ENCODE data around the gene PPFIA1. TPM values are rescaled to one million over a fixed set of nuclear protein-coding genes. Genes with fewer than 3 reads are reported as not detected.

Gene PPFIA1
- total RNA-seq, 6 experiments from 2014 or later, result 21.1 to 27.0 (median 22.7) TPM

DNA sequence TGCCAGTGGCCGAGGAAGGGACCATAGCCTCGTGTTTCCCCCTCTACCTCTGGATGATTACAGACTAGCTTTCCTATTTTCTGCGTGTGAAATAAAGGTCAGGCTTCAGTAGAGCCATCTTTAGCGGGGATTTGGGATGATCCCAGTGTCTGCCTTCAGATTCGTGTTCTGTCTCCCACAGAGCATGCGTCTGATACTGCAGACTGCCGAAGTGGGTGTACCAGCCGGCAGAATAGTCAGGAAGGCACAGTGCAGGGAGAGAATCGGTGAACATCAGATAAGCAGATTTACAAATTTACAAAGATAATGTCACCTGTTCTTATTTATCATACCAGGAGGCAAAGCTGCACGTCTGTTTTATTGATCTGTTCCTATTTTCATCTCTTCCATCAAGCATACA lies 138.9 kb downstream of the PPFIA1 start:
- Histone ChIP-seq H3K4me3 (no peak overlapping the region), H3K27me3 (no peaks in the 10 kb centered on the region), H3K4me1 (peaks cover 0 to 3% (median 0%) of the 10 kb centered on the region in 4 donors), H3K36me3 (peaks cover 0 to 71% (median 33%) of the 10 kb centered on the region in 4 donors), H3K27ac (no peak overlapping the region), H3K9me3 (no peaks in the 10 kb centered on the region)
- intact Hi-C loops (cut with DNase I), result no loop called here
- ATAC-seq (no peak), DNase-seq (no peak)
- TF ChIP-seq, protein P1, sequence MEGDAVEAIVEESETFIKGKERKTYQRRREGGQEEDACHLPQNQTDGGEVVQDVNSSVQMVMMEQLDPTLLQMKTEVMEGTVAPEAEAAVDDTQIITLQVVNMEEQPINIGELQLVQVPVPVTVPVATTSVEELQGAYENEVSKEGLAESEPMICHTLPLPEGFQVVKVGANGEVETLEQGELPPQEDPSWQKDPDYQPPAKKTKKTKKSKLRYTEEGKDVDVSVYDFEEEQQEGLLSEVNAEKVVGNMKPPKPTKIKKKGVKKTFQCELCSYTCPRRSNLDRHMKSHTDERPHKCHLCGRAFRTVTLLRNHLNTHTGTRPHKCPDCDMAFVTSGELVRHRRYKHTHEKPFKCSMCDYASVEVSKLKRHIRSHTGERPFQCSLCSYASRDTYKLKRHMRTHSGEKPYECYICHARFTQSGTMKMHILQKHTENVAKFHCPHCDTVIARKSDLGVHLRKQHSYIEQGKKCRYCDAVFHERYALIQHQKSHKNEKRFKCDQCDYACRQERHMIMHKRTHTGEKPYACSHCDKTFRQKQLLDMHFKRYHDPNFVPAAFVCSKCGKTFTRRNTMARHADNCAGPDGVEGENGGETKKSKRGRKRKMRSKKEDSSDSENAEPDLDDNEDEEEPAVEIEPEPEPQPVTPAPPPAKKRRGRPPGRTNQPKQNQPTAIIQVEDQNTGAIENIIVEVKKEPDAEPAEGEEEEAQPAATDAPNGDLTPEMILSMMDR (IDR thresholded peaks at IDR 0.05), result no peak
- TF ChIP-seq POLR2A (IDR thresholded peaks at IDR 0.05), result no peak
- 78% methylated on average over 8 of the region's 10 CpGs for WGBS (ENCODE audit: insufficient coverage, low coverage, low lambda C conversion rate, missing lambda C conversion rate)

DNA sequence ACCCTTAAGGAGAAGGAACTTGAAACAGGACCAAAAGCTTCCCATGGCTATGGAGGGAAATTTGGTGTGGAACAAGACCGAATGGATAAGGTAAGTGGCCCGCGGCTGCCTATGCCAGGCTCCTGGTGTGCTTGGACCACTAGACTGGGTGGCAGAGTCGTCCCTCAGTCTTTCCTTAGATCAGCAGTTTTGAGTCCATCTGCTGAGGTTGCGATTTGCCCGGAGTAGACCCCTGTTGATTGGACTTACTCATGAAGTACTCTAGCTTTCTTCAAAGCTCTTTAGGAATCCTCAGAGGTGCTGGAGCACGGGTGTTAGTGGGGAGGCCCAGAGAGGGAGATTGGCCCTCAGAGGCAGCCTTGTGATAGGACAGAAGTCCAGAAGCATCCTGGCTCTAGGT lies 139.4 kb downstream of the PPFIA1 start:
- no peak for DNase-seq
- Histone ChIP-seq H3K27ac (no peak overlapping the region), H3K4me1 (peaks cover 0 to 3% (median 0%) of the 10 kb centered on the region in 4 donors), H3K27me3 (no peaks in the 10 kb centered on the region), H3K9me3 (no peaks in the 10 kb centered on the region), H3K36me3 (peaks cover 0 to 75% (median 33%) of the 10 kb centered on the region in 4 donors), H3K4me3 (no peak overlapping the region)
- WGBS (ENCODE audit: insufficient coverage, low coverage, low lambda C conversion rate, missing lambda C conversion rate), result 90% methylated on average over 2 of the region's 7 CpGs
- no peak for ATAC-seq
- intact Hi-C loops (cut with DNase I), result no loop called here
- TF ChIP-seq POLR2A (IDR thresholded peaks at IDR 0.05), result no peak
- TF ChIP-seq, protein P1 (IDR thresholded peaks at IDR 0.05), result no peak

DNA sequence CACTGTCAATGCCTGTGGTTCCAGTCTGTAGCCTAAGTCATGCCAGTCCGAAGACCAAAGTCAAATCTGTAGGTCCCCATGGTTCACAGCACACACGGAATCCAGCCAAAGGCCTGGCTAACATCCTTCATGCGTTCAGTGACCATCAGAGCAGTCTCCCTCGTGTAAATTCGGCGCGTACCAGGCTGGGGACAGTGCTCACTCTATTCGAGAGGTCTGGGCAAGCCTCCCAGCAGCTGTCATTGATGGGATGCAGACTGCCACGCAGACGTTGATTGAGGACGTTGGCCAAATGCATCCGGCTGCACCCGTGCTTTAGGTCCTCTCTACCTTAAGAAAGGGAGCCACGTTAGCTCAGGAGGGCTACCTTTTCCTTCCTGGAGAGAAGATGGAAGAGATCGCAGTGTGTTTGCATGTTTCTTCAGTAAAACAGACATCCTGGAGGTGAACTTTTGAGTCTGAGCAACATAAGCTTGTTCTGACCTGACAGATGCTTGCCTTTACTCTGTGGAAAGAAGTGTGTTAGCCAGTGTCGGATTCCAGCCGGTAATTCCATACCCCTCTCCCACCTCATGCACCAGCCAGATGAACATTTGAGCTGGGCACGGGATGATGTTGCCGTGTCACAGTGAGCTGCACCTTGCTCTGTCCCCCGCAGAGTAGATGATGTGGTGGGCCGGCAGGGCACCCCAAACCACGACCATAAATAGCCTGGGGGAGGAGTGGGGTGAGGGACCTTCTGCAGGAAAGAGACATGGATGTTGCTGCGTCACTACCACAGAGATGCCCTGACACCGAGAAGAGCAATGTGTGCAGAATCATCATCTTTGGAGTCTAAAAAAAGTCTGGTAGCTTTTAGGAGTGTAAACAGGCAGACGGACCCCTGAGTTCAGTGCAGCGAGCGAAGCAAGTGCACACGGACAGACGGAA lies 140.1 kb downstream of the PPFIA1 start:
- Histone ChIP-seq H3K9me3 (no peaks in the 10 kb centered on the region), H3K36me3 (peaks cover 0 to 82% (median 32%) of the 10 kb centered on the region in 4 donors), H3K27me3 (no peaks in the 10 kb centered on the region), H3K27ac (no peak overlapping the region), H3K4me3 (no peak overlapping the region), H3K4me1 (peaks cover 0 to 3% (median 0%) of the 10 kb centered on the region in 4 donors)
- intact Hi-C loops (cut with DNase I), result no loop called here
- DNase-seq, result no peak
- ATAC-seq, result no peak
- TF ChIP-seq, protein P1 (IDR thresholded peaks at IDR 0.05), result no peak
- no peak for TF ChIP-seq POLR2A (IDR thresholded peaks at IDR 0.05)
- 82% methylated on average over 21 of the region's 29 CpGs for WGBS (ENCODE audit: insufficient coverage, low coverage, low lambda C conversion rate, missing lambda C conversion rate)

DNA sequence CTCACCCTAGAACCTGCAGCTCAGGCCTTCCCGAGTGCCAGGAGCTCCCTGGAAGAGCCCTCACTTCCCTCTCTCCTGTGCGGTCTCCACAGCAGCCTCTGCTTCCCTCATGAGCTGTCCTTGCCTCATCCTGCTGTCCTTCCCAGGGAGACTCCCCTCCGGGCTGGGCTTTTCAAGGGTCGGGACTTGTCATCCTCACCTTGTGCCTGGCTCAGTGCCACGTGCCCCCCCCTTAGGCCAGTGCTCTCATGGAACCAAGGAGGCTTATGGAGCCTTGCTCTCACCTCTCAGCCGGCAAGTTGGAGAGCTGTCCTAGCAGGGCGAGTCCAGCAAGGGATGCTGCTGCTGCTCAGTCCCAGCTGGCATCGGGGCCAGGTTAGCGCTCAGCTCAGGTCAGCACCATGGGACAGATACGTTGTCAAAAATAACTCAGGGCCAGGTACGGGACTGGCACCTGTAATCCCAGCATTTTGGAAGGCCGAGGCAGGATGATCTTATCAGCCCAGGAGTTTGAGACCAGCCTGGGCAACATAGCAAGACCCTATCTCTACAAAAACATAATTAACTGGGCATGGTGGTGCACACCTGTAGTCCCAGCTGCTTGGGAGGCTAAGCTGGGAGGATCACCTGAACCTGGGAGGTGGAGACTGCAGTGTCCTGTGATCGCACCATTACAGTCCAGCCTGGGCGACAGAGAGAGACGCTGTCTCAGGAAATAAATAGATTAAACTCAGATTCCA lies 141.4 kb downstream of the PPFIA1 start:
- peaks cover 0 to 91% (median 29%) of the 10 kb centered on the region in 4 donors for H3K36me3 ChIP-seq

More for the DNA sequence above, 141.4 kb downstream of the PPFIA1 start:
- H3K4me1 ChIP-seq, result no peaks in the 10 kb centered on the region
- intact Hi-C loops (cut with DNase I), result no loop called here
- no peak overlapping the region for H3K27ac ChIP-seq
- WGBS (ENCODE audit: insufficient coverage, low coverage, low lambda C conversion rate, missing lambda C conversion rate), result 100% methylated on average over 3 of the region's 15 CpGs
- ATAC-seq (no peak), DNase-seq (no peak)
- TF ChIP-seq, protein P1 (IDR thresholded peaks at IDR 0.05), result no peak
- no peak for TF ChIP-seq POLR2A (IDR thresholded peaks at IDR 0.05)
- no peak overlapping the region for H3K4me3 ChIP-seq
- H3K9me3 ChIP-seq, result no peaks in the 10 kb centered on the region
- no peaks in the 10 kb centered on the region for H3K27me3 ChIP-seq

Data from right lobe of liver (tissue), 6 donors.